HG02610 (cell line): ENCODE results near the gene ISY1.
"Not testable (repeated sequence)": the region's sequence is repeated elsewhere in the genome, so short reads cannot be mapped to it uniquely, and the experiment has no call there.

Experiments
- ATAC-seq: cut with Tn5 transposase; IDR thresholded peaks from one replicate; pipeline ENCODE4 v1.9.1; 2021; ENCODE audit warnings: mild to moderate bottlenecking, moderate library complexity; ENCODE audit not compliant: unreplicated experiment

Gene ISY1

GRCh38 chr3:129173206-129173605 lies 12.3 kb upstream of the ISY1 start:
- ATAC-seq: no peak

GRCh38 chr3:129166579-129167332 lies 5.9 kb upstream of the ISY1 start:
- no peak for ATAC-seq

DNA sequence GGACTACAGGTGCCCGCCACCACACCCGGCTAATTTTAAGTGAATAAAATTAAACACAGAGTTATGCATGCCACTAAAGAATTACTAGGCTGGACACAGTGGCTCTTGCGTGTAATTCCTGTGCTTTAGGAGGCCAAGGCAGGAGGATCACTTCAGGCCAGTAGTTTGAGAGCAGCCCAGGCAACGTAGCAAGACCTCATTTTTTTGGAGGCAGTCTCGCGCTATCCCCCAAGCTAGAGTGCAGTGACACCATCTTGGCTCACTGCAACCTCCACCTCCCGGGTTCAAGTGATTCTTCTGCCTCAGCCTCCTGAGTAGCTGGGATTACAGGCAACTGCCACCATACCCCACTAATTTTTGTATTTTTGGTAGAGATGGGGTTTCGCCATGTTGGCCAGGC lies 4.7 kb upstream of the ISY1 start:
- not testable (repeated sequence) for ATAC-seq

- ATAC-seq: no peak
These were observed 3.6 kb upstream of the ISY1 start for GRCh38 chr3:129164500-129164899.

- ATAC-seq: no peak
These were observed 2.1 kb upstream of the ISY1 start for GRCh38 chr3:129162729-129163579.

GRCh38 chr3:129161860-129162271 lies 1.0 kb upstream of the ISY1 start:
- no peak for ATAC-seq

DNA sequence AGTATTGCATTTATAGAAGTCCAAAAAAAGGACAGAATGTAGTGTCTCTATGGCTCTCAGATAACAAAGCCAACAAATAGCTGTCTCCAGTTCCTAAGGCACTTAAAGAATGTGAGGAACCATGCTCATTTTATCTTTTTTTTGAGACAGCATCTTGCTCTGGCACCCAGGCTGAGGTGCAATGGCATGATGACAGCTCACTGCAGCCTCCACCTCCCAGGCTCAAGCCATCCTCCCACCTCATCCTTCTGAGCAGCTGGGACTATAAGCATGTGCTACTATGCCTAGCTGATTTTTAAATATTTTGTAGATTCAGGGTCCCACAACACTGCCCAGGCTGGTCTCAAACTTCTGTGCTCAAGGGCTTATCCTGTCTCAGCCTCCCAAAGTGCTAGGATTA lies 16.1 kb downstream of the ISY1 start:
- no peak for ATAC-seq

- not testable (repeated sequence) for ATAC-seq
These were observed 19.9 kb downstream of the ISY1 start for GRCh38 chr3:129141011-129141410.

- no peak for ATAC-seq
These were observed 21.0 kb downstream of the ISY1 start for GRCh38 chr3:129139911-129140310.

- ATAC-seq: not testable (repeated sequence)
These were observed 24.6 kb downstream of the ISY1 start for GRCh38 chr3:129136275-129136674.

- ATAC-seq: no peak
These were observed 28.6 kb downstream of the ISY1 start for GRCh38 chr3:129132097-129132866.

DNA sequence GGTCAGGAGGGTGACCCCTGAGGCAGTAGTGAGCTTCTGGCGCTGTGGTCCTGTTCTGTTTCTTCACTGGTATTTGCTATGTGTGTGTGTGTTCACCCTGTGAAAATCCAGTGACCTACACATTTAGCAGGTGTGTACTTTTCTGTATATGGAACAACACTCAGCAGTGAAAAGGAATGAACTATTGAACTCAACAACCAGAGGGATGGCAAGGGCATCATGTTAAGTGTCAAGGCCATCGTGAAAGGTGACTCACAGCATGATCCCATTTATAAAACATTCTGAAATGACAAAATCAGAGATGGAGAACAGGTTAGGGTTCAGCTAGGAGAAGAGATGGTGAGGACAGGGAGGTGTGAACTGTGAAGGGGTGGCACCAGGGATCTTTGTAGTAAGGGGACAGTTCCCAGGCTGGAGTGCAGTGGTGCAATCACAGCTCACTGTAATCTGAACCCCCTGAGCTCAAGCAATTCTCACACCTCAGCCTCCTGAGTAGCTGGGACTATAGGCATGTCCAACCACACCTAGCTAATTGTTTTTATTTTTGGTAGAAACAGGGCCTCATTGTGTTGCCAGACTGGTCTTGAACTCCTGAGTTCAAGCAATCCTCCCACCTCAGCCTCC lies 29.3 kb downstream of the ISY1 start:
- ATAC-seq: no peak

DNA sequence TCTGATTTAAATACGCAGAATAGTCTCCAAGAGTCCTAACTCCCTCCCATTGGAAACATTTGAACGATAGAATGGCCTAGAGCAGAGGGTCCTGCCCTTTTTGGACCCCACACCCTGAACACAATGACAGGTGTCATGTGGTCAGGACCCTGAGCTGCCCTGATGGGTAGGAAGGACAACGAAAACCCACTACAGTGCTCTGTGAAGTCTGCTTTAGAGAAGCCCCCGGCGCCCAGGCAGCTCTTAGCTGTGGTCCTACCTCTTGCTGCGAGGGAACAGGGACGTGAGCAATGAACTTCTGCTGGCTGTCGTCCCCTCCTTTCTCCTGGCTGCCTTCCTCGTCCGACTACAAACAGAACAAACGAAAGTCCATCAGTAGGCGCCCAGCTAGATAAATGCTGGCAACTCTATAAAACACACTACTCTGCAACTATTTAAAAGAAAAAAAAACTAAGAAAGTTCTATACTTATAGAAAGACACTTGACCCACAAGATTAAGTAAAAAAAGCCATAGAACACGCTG lies 30.5 kb downstream of the ISY1 start:
- ATAC-seq: no peak

DNA sequence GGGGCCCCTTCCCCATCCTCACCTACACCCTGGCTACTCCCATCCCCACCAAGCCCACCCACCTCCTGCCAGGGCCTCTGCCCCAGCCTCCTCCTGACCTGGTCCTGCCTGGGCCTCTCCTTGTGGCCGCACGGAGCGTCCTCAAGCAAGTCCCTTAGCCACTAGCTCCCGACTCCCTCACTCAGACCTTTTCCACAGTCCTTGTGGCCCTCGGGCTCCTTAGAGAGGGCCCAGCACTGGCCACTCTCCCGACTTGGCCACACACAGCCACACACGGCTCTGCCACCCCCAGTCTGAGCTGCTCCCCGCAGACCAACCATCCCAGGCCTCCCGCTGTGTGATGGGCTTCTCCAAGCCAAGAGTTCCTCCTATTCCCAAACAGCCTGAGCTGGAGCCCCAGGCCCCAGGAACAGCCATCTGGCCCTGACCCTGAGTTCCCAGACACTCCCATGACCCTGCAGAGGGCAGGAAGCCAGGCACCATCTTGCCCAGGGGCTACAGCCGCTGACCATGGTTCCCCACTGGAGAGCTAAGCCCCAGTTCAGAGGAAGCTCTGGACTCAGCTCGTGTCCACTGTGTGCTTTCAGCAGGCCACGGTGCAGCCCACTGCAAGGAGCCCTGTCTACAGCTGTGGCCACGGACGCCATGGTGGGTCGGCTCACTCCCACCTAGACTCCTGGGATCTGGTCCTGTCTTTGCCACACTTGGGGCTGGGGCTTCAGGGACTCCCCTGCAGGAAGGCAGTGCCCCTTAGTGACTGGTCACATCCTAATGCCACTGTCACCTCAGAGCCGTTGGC lies 32.3 kb downstream of the ISY1 start:
- ATAC-seq: no peak

DNA sequence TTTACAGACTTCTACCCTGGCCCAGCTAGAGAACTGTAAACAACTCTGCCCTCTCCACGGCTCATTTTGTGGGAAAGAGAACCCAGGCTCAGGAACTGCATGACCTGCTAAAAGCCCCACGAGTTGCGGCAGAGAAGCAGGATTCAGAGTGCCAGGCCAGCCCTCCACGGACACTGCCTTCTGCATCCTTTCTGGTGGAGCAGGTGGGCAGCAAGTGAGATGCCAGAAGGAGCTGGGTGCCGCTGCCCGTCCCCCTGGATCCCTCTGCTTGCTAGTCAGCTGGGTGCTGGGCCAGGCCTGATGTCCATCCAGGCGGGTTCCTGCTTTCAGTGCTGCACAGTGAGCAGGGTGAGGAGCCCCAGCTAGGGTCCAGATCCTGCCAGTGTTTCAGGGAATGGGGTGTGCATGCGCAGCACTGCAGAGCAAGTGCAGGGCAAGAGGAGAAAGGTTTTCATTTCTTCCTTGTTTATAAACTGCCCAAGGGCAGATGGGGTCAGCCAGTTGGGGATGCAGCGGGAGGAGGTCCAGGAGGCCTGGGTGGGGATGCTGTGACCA lies 34.1 kb downstream of the ISY1 start:
- ATAC-seq: no peak

GRCh38 chr3:129123314-129124060 lies 37.4 kb downstream of the ISY1 start:
- no peak for ATAC-seq

DNA sequence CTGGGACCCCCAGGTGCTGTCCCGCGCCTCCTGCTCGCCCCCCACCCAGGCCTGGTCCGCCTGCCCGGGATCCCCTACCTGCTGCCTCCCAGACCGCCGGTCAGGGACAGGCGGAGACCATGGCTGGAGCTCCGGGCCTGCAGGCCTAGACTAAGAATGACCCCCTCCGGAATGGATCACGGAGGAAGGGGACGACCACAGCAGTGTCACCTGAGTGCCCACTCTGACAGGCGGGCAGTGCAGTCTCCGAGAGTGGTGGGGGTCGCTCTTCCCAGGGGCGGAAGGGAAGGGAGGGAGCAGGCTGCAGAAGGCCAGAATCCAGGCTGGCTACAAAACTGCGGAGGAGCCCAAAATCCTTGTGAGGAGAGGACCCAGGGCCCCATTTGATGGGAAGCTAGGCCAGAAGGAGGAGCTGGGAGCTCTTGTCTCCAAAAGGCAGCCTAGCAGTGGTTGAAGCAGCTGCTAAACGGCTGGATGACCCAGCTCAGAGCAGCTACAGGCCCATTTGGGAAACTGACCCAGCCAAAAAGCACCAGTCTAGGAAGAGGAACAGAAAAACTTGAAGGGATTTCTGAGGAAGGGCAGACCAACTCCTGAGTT lies 38.4 kb downstream of the ISY1 start:
- no peak for ATAC-seq

DNA sequence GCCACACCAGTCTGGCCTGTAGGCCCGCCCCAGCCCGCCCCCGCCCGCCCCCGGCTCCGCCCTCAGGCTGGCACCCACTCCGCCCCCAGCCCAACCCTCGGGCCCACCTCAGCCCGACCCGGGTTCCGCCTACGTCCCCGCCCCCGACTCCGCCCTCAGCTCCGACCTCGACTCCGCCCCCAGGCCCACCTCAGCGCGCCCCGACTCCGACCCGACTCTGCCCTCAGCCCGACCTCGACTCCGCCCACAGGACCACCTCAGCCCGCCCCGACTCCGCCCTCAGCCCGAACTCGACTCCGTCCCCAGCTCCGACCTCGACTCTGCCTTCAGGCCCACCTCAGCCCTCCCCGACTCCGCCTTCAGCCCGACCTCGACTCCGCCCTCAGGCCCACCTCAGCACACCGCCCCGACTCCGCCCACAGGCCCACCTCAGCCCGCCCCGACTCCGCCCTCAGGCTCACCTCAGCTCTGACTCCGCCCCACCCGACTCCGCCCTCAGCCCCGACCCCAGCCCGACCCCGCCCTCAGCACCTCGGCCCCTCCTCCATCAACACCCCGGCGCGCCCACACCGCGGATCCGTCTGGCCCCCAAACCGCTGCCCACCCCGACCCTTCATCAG lies 39.0 kb downstream of the ISY1 start, which contains the start of gene RAB43:
TSS of gene RAB43 (minus strand) at position 13 of the 620 bp plus-strand sequence. CDS start 315 bp downstream, outside the sequence.
- ATAC-seq: peak; percentile 45
